Brain microvascular endothelial cell (primary cell): ENCODE measurements around the gene TUBGCP5.
"Not testable (repeated sequence)": the region's sequence is repeated elsewhere in the genome, so short reads cannot be mapped to it uniquely, and the experiment has no call there.

Source experiments
- DNase-seq: peaks from one replicate; pipeline ENCODE4 v3.0.0-alpha.2; 2020
- H3K27ac ChIP-seq: fragments of 250-450 bp; sonication (Bioruptor Pico); 2 replicates; pipeline ENCODE4 v1.5.1; 2020; ENCODE audit warnings: mild to moderate bottlenecking, moderate library complexity
- H3K27me3 ChIP-seq: fragments of 250-450 bp; sonication (Bioruptor Pico); replicated peaks from 2 replicates; pipeline ENCODE4 v1.5.1; 2020; ENCODE audit warnings: mild to moderate bottlenecking
- H3K36me3 ChIP-seq: fragments of 250-450 bp; sonication (Bioruptor Pico); replicated peaks from 2 replicates; pipeline ENCODE4 v1.5.1; 2020; ENCODE audit warnings: mild to moderate bottlenecking
- H3K4me3 ChIP-seq: 2 replicates; pipeline ENCODE4 v1.5.1; 2011; ENCODE audit warnings: low read depth, mild to moderate bottlenecking, control low read depth, low read length, moderate library complexity
- CTCF ChIP-seq: IDR thresholded peaks from 2 replicates; pipeline ENCODE4 v1.5.1; 2011; ENCODE audit warnings: low read depth, mild to moderate bottlenecking, moderate library complexity, low read length, control low read depth, inconsistent platforms; ENCODE audit errors: missing control alignments
- in situ Hi-C: cut with HindIII; loops from 2 replicates; pipeline ENCODE4 v1.10.0; 2017; ENCODE audit warnings: low sequenced_read_pairs, low pct_ligation_motif_present

Gene TUBGCP5

GRCh38 chr15:23003736-23004135 lies 35.6 kb downstream of the TUBGCP5 start:
- no peak for TF ChIP-seq CTCF
- peaks cover 55% of the 10 kb centered on the region for H3K36me3 ChIP-seq
- in situ Hi-C loops = no loop called here
- no peak for DNase-seq
- no peaks in the 10 kb centered on the region for H3K27me3 ChIP-seq
- H3K4me3 ChIP-seq = no peak overlapping the region
- no peak overlapping the region for H3K27ac ChIP-seq

- no peak for TF ChIP-seq CTCF
- H3K27me3 ChIP-seq = no peaks in the 10 kb centered on the region
- no peak for DNase-seq
- no peak overlapping the region for H3K4me3 ChIP-seq
- no peak overlapping the region for H3K27ac ChIP-seq
- H3K36me3 ChIP-seq = peaks cover 47% of the 10 kb centered on the region
- in situ Hi-C loops = no loop called here
These were observed 36.4 kb downstream of the TUBGCP5 start for GRCh38 chr15:23002920-23003319.

- DNase-seq = no peak
- no peak overlapping the region for H3K4me3 ChIP-seq
- H3K27me3 ChIP-seq = no peaks in the 10 kb centered on the region
- in situ Hi-C loops = no loop called here
- no peak overlapping the region for H3K27ac ChIP-seq
- peaks cover 13% of the 10 kb centered on the region for H3K36me3 ChIP-seq
- TF ChIP-seq CTCF = no peak
These were observed 43.6 kb downstream of the TUBGCP5 start for GRCh38 chr15:22995795-22996194.

GRCh38 chr15:22992024-22992326 lies 47.4 kb downstream of the TUBGCP5 start:
- H3K36me3 ChIP-seq = peaks cover 10% of the 10 kb centered on the region
- no peak for DNase-seq
- no peak overlapping the region for H3K27ac ChIP-seq
- H3K4me3 ChIP-seq = no peak overlapping the region
- no peak for TF ChIP-seq CTCF
- in situ Hi-C loops = no loop called here
- no peaks in the 10 kb centered on the region for H3K27me3 ChIP-seq

- H3K4me3 ChIP-seq = no peak overlapping the region
- peaks cover 10% of the 10 kb centered on the region for H3K36me3 ChIP-seq
- TF ChIP-seq CTCF = no peak
- no peak overlapping the region for H3K27ac ChIP-seq
- H3K27me3 ChIP-seq = no peaks in the 10 kb centered on the region
- DNase-seq = no peak
- in situ Hi-C loops = no loop called here
These were observed 49.5 kb downstream of the TUBGCP5 start for GRCh38 chr15:22989576-22990477.

GRCh38 chr15:22988811-22989210 lies 50.6 kb downstream of the TUBGCP5 start:
- no peak for TF ChIP-seq CTCF
- Histone ChIP-seq H3K27me3 (no peaks in the 10 kb centered on the region), H3K27ac (no peak overlapping the region), H3K36me3 (peaks cover 2% of the 10 kb centered on the region), H3K4me3 (no peak overlapping the region)
- DNase-seq = no peak
- in situ Hi-C loops = no loop called here

- H3K27me3 ChIP-seq, in situ Hi-C loops: not testable (repeated sequence)
These were observed 57.4 kb downstream of the TUBGCP5 start for GRCh38 chr15:22981931-22982330.

More at GRCh38 chr15:22981931-22982330, 57.4 kb downstream of the TUBGCP5 start:
- H3K4me3 ChIP-seq, DNase-seq, H3K36me3 ChIP-seq, H3K27ac ChIP-seq: not testable (repeated sequence)
